Smooth muscle cell (in vitro differentiated cells): ENCODE measurements around the gene DCTN1. TPM values are rescaled to one million over a fixed set of nuclear protein-coding genes. Genes with fewer than 3 reads are reported as not detected.

Source experiments
- DNase-seq: peaks from one replicate; lab custom pipeline; 2025; ENCODE audit not compliant: unreplicated experiment; lab: John Stamatoyannopoulos, UW
- H2AFZ ChIP-seq: fragments of 200-600 bp; sonication (generic); 2 replicates; pipeline ENCODE4 v1.6.0; 2016; ENCODE audit warnings: antibody characterized with exemption, low read depth, mild to moderate bottlenecking
- H3F3A ChIP-seq: fragments of 200-600 bp; sonication (generic); 2 replicates; pipeline ENCODE4 v1.6.0; 2017; ENCODE audit warnings: antibody characterized with exemption, low read depth
- H3K27ac ChIP-seq: fragments of 200-600 bp; sonication (generic); 2 replicates; pipeline ENCODE4 v1.5.1; 2016; ENCODE audit warnings: low read depth, mild to moderate bottlenecking
- H3K27me3 ChIP-seq: fragments of 200-600 bp; sonication (generic); 2 replicates; pipeline ENCODE4 v1.6.1; 2016; ENCODE audit warnings: low read depth, mild to moderate bottlenecking
- H3K36me3 ChIP-seq: fragments of 200-600 bp; sonication (generic); 2 replicates; pipeline ENCODE4 v1.5.1; 2016; ENCODE audit warnings: low read depth
- H3K4me1 ChIP-seq: fragments of 200-600 bp; sonication (generic); 2 replicates; pipeline ENCODE4 v1.5.1; 2016; ENCODE audit warnings: low read depth
- H3K4me2 ChIP-seq: fragments of 200-600 bp; sonication (generic); 2 replicates; pipeline ENCODE4 v1.6.0; 2016; ENCODE audit warnings: mild to moderate bottlenecking
- H3K4me3 ChIP-seq: fragments of 200-600 bp; sonication (generic); 2 replicates; pipeline ENCODE4 v1.5.1; 2016; ENCODE audit warnings: mild to moderate bottlenecking
- H3K79me2 ChIP-seq: fragments of 200-600 bp; sonication (generic); 2 replicates; pipeline ENCODE4 v1.6.0; 2016; ENCODE audit warnings: low read depth, mild to moderate bottlenecking
- H3K9ac ChIP-seq: fragments of 200-600 bp; sonication (generic); 2 replicates; pipeline ENCODE4 v1.6.0; 2016; ENCODE audit warnings: low read depth
- H3K9me3 ChIP-seq: fragments of 200-600 bp; sonication (generic); replicated peaks from 2 replicates; pipeline ENCODE4 v1.5.1; 2016; ENCODE audit warnings: low read depth
- H4K20me1 ChIP-seq: fragments of 200-600 bp; sonication (generic); 2 replicates; pipeline ENCODE4 v1.6.0; 2016; ENCODE audit warnings: low read depth
- CTCF ChIP-seq: fragments of 200-600 bp; sonication (generic); IDR thresholded peaks from 2 replicates; pipeline ENCODE4 v1.5.1; 2017; ENCODE audit warnings: borderline replicate concordance, mild to moderate bottlenecking, antibody characterized with exemption; ENCODE audit not compliant: insufficient read depth, poor library complexity, severe bottlenecking
- WGBS: methylation state at CpG from one replicate; pipeline ENCODE4 v1.1.7; 2016; ENCODE audit warnings: low lambda C conversion rate; 5-methylcytosine and 5-hydroxymethylcytosine counted together
- polyA plus RNA-seq: library from polyadenylated mRNA; unstranded; fragments of >200 nt; fragmentation: Nextera tagmentation; extraction: Ambion mirVana; gene quantifications from 2 replicates; pipeline ENCODE4 v1.2.1, GENCODE V29; 2016
- total RNA-seq: library from RNA; depleted of rRNA; stranded (reverse); fragments of >200 nt; gene quantifications from 2 replicates; pipeline ENCODE4 v1.2.3, GENCODE V29; 2014

The DCTN1 gene
- total and polyA plus RNA-seq, 2 experiments from 2014 or later: 65.8 to 105 TPM

- peaks cover 95% of the 10 kb centered on the region for H3K79me2 ChIP-seq
- no peaks in the 10 kb centered on the region for H3K36me3 ChIP-seq
- 96% methylated on average over 3 of the region's 3 CpGs for WGBS
- no peak for DNase-seq
- H3F3A ChIP-seq: no peaks in the 10 kb centered on the region
- no peak overlapping the region for H3K27ac ChIP-seq
- H3K4me3 ChIP-seq: no peak overlapping the region
- no peak for TF ChIP-seq CTCF
- no peak overlapping the region for H3K9ac ChIP-seq
- no peak overlapping the region for H3K4me2 ChIP-seq
- H3K4me1 ChIP-seq: peaks cover 23% of the 10 kb centered on the region
- no peaks in the 10 kb centered on the region for H3K9me3 ChIP-seq
- no peaks in the 10 kb centered on the region for H3K27me3 ChIP-seq
- H4K20me1 ChIP-seq: peaks cover 95% of the 10 kb centered on the region
- no peak overlapping the region for H2AFZ ChIP-seq
Observed at GRCh38 chr2:74381751-74382150, 1.6 kb upstream of the DCTN1 start.

GRCh38 chr2:74378007-74378406, 2.1 kb downstream of the DCTN1 start:
- peaks cover 73% of the 10 kb centered on the region for H3K79me2 ChIP-seq
- no peak for TF ChIP-seq CTCF
- no peak for DNase-seq
- H3K9me3 ChIP-seq: no peaks in the 10 kb centered on the region
- no peaks in the 10 kb centered on the region for H3K27me3 ChIP-seq
- no peak overlapping the region for H2AFZ ChIP-seq
- no peak overlapping the region for H3K4me3 ChIP-seq
- no peak overlapping the region for H3K9ac ChIP-seq
- H3K4me2 ChIP-seq: no peak overlapping the region
- peaks cover 36% of the 10 kb centered on the region for H3K4me1 ChIP-seq
- H3F3A ChIP-seq: no peaks in the 10 kb centered on the region
- H3K27ac ChIP-seq: no peak overlapping the region
- peaks cover 80% of the 10 kb centered on the region for H4K20me1 ChIP-seq
- no peaks in the 10 kb centered on the region for H3K36me3 ChIP-seq
- 97% methylated on average over 10 of the region's 10 CpGs for WGBS

GRCh38 chr2:74375838-74376237, 4.3 kb downstream of the DCTN1 start:
- Histone ChIP-seq H3K9ac (no peak overlapping the region), H3K4me2 (no peak overlapping the region), H3K4me1 (peaks cover 32% of the 10 kb centered on the region), H2AFZ (no peak overlapping the region), H3K36me3 (no peaks in the 10 kb centered on the region), H3F3A (no peaks in the 10 kb centered on the region), H3K4me3 (no peak overlapping the region), H4K20me1 (peaks cover 63% of the 10 kb centered on the region), H3K79me2 (peaks cover 54% of the 10 kb centered on the region), H3K9me3 (no peaks in the 10 kb centered on the region), H3K27me3 (no peaks in the 10 kb centered on the region), H3K27ac (no peak overlapping the region)
- DNase-seq: no peak
- no peak for TF ChIP-seq CTCF
- WGBS: 98% methylated on average over 2 of the region's 2 CpGs

- no peak overlapping the region for H2AFZ ChIP-seq
Observed at GRCh38 chr2:74374509-74375205, 5.5 kb downstream of the DCTN1 start.

More at GRCh38 chr2:74374509-74375205, 5.5 kb downstream of the DCTN1 start:
- peaks cover 51% of the 10 kb centered on the region for H4K20me1 ChIP-seq
- peak; percentile 9 for DNase-seq
- H3K79me2 ChIP-seq: peaks cover 43% of the 10 kb centered on the region
- no peaks in the 10 kb centered on the region for H3K9me3 ChIP-seq
- H3K27ac ChIP-seq: peak overlapping the region; percentile 12
- peaks cover 21% of the 10 kb centered on the region for H3K4me1 ChIP-seq
- H3K4me2 ChIP-seq: peak overlapping the region; percentile 64
- no peaks in the 10 kb centered on the region for H3K36me3 ChIP-seq
- H3K9ac ChIP-seq: peak overlapping the region; percentile 21
- 58% methylated on average over 13 of the region's 19 CpGs for WGBS
- no peaks in the 10 kb centered on the region for H3K27me3 ChIP-seq
- TF ChIP-seq CTCF: no peak
- H3K4me3 ChIP-seq: peak overlapping the region; percentile 25
- H3F3A ChIP-seq: no peaks in the 10 kb centered on the region
